Measurements from ENCODE around the gene GABRR1. TPM values are rescaled to one million over a fixed set of nuclear protein-coding genes. Genes with fewer than 3 reads are reported as not detected.

GABRR1 gene
- total and polyA plus RNA-seq, 2 experiments from 2014 or later: 0.14 to 0.37 TPM

GRCh38 chr6:89214197-89214596, 3.0 kb downstream of the GABRR1 start:
- H3F3A ChIP-seq (replicated peaks; ENCODE audit: low read depth): no peaks in the 10 kb centered on the region
- Mint-ChIP-seq H3K27ac (no peak overlapping the region), H3K36me3 (ENCODE audit: low read depth) (no peaks in the 10 kb centered on the region; the same call in 2 of the 3 replicates), H3K27me3 (ENCODE audit: insufficient read depth, low read depth, poor library complexity) (peaks cover 5% of the 10 kb centered on the region), H3K4me3 (no peak overlapping the region), H3K9me3 (no peaks in the 10 kb centered on the region), H3K4me1 (peaks cover 42% of the 10 kb centered on the region)
- no peak overlapping the region for H3K27ac ChIP-seq (ENCODE audit: low read depth)
- H3K4me1 ChIP-seq (ENCODE audit: insufficient read depth): peaks cover 37% of the 10 kb centered on the region
- H3K27me3 ChIP-seq (ENCODE audit: insufficient read depth): no peaks in the 10 kb centered on the region
- no peak overlapping the region for H2AFZ ChIP-seq
- H3K4me3 ChIP-seq: no peak overlapping the region
- H3K79me2 ChIP-seq (replicated peaks; ENCODE audit: insufficient read depth): no peaks in the 10 kb centered on the region
- no peaks in the 10 kb centered on the region; the same call in 1 of the 2 replicates for H3K9me2 ChIP-seq (ENCODE audit: insufficient read depth)
- no peaks in the 10 kb centered on the region for H4K20me1 ChIP-seq (replicated peaks; ENCODE audit: insufficient read depth)
- TF ChIP-seq STAT1 (IDR thresholded peaks at IDR 0.05; ENCODE audit: unreplicated experiment) (no peak), JUNB (IDR thresholded peaks at IDR 0.05; ENCODE audit: unreplicated experiment) (no peak), POLR2AphosphoS5 (IDR thresholded peaks at IDR 0.05; ENCODE audit: low read depth) (no peak), REST (IDR thresholded peaks at IDR 0.05; ENCODE audit: unreplicated experiment) (no peak), ZNF114 (CRISPR knock-in tag; IDR thresholded peaks at IDR 0.05) (no peak), CTCF (conservative IDR thresholded peaks at IDR 0.05; ENCODE audit: low read depth in 2 of 2) (no peak), ZNF462 (CRISPR knock-in tag; IDR thresholded peaks at IDR 0.05) (no peak), CREB1 (CRISPR knock-in tag; IDR thresholded peaks at IDR 0.05; ENCODE audit: low read depth) (no peak), EZH2phosphoT487 (IDR thresholded peaks at IDR 0.05; ENCODE audit: unreplicated experiment) (no peak), ETS1 (IDR thresholded peaks at IDR 0.05) (no peak)
- H3K4me2 ChIP-seq: no peak overlapping the region
- no peaks in the 10 kb centered on the region for H3K36me3 ChIP-seq (ENCODE audit: insufficient read depth)
- DNase-seq (ENCODE audit: low spot score) (no peak), ATAC-seq (no peak)
